A549 (cell line): ENCODE measurements around the gene ANKRD23.

ENCODE experiments used
- CHD2 ChIP-seq: fragments of 150-350 bp; IDR thresholded peaks from 2 replicates; pipeline ENCODE4 v1.6.1; 2014; ENCODE audit warnings: low read length; ENCODE audit not compliant: partially characterized antibody
- EP300 ChIP-seq, 2 experiments: fragments of >200 bp; sonication (Bioruptor Twin); formaldehyde crosslinking; IDR thresholded peaks; 2 replicates in 1 of 2; 3 replicates in 1 of 2; pipeline ENCODE4 v1.6.1; 2016 to 2017
- MYC ChIP-seq: IDR thresholded peaks from 2 replicates; pipeline ENCODE4 v1.6.1; 2012; ENCODE audit warnings: mild to moderate bottlenecking, inconsistent platforms, low read length, improper control_type of control experiment, borderline replicate concordance
- NPAS2 ChIP-seq: fragments of 250-450 bp; sonication (Bioruptor Pico); IDR thresholded peaks from 2 replicates; pipeline ENCODE4 v1.8.0; 2022; ENCODE audit warnings: mild to moderate bottlenecking, moderate library complexity, borderline replicate concordance
- NR3C1 ChIP-seq: fragments of >200 bp; sonication (Bioruptor Twin); formaldehyde crosslinking; IDR thresholded peaks from 3 replicates; pipeline ENCODE4 v1.6.1; 2017
- POLR2A ChIP-seq: IDR thresholded peaks from 2 replicates; pipeline ENCODE4 v1.6.1; 2012; ENCODE audit warnings: mild to moderate bottlenecking, low read length
- POLR2AphosphoS2 ChIP-seq: conservative IDR thresholded peaks from 2 replicates; pipeline ENCODE4 v1.6.1; 2012; ENCODE audit warnings: low read length, improper control_type of control experiment, inconsistent platforms
- SMC3 ChIP-seq: fragments of >200 bp; sonication (Bioruptor Twin); formaldehyde crosslinking; IDR thresholded peaks from 3 replicates; pipeline ENCODE4 v1.6.1; 2018; ENCODE audit warnings: inconsistent platforms
- TF ChIP-seq, protein P1 (sequence below): fragments of >200 bp; sonication (Bioruptor Twin); formaldehyde crosslinking; IDR thresholded peaks from 3 replicates; pipeline ENCODE4 v1.5.1; 2016
- TF ChIP-seq, protein P2 (sequence below): fragments of 200-600 bp; sonication (generic); IDR thresholded peaks from 2 replicates; pipeline ENCODE4 v1.6.1; 2016; ENCODE audit warnings: antibody characterized with exemption, mild to moderate bottlenecking, moderate library complexity
- TF ChIP-seq, protein P3 (sequence below): IDR thresholded peaks from 2 replicates; pipeline ENCODE4 v1.6.1; 2012

DNA sequence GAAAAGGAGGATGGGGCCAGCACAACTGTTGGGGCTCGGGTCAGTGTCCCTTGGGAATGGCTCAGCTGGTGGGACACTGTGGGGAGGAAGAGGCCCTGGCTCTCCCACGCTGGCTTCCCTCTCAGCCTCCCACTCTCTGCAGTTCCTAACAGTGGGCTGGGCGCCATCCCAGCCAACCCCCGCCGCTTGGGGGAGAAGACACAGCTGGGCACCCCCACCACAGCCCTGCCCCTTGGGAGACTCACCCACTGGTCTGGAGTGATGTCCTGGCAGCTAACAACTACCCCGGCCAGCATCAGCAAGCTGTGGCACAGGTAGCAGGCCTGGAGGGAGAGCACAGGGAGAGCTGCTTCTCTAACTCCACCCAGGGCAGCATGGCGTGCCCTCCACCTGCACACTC lies 34.4 kb upstream of the ANKRD23 start:
- TF ChIP-seq, protein P1, sequence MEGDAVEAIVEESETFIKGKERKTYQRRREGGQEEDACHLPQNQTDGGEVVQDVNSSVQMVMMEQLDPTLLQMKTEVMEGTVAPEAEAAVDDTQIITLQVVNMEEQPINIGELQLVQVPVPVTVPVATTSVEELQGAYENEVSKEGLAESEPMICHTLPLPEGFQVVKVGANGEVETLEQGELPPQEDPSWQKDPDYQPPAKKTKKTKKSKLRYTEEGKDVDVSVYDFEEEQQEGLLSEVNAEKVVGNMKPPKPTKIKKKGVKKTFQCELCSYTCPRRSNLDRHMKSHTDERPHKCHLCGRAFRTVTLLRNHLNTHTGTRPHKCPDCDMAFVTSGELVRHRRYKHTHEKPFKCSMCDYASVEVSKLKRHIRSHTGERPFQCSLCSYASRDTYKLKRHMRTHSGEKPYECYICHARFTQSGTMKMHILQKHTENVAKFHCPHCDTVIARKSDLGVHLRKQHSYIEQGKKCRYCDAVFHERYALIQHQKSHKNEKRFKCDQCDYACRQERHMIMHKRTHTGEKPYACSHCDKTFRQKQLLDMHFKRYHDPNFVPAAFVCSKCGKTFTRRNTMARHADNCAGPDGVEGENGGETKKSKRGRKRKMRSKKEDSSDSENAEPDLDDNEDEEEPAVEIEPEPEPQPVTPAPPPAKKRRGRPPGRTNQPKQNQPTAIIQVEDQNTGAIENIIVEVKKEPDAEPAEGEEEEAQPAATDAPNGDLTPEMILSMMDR: no peak
- TF ChIP-seq POLR2A: no peak
- no peak for TF ChIP-seq NR3C1
- no peak for TF ChIP-seq POLR2AphosphoS2
- TF ChIP-seq MYC: no peak
- TF ChIP-seq, protein P2, sequence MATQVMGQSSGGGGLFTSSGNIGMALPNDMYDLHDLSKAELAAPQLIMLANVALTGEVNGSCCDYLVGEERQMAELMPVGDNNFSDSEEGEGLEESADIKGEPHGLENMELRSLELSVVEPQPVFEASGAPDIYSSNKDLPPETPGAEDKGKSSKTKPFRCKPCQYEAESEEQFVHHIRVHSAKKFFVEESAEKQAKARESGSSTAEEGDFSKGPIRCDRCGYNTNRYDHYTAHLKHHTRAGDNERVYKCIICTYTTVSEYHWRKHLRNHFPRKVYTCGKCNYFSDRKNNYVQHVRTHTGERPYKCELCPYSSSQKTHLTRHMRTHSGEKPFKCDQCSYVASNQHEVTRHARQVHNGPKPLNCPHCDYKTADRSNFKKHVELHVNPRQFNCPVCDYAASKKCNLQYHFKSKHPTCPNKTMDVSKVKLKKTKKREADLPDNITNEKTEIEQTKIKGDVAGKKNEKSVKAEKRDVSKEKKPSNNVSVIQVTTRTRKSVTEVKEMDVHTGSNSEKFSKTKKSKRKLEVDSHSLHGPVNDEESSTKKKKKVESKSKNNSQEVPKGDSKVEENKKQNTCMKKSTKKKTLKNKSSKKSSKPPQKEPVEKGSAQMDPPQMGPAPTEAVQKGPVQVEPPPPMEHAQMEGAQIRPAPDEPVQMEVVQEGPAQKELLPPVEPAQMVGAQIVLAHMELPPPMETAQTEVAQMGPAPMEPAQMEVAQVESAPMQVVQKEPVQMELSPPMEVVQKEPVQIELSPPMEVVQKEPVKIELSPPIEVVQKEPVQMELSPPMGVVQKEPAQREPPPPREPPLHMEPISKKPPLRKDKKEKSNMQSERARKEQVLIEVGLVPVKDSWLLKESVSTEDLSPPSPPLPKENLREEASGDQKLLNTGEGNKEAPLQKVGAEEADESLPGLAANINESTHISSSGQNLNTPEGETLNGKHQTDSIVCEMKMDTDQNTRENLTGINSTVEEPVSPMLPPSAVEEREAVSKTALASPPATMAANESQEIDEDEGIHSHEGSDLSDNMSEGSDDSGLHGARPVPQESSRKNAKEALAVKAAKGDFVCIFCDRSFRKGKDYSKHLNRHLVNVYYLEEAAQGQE: no peak
- TF ChIP-seq, protein P3, sequence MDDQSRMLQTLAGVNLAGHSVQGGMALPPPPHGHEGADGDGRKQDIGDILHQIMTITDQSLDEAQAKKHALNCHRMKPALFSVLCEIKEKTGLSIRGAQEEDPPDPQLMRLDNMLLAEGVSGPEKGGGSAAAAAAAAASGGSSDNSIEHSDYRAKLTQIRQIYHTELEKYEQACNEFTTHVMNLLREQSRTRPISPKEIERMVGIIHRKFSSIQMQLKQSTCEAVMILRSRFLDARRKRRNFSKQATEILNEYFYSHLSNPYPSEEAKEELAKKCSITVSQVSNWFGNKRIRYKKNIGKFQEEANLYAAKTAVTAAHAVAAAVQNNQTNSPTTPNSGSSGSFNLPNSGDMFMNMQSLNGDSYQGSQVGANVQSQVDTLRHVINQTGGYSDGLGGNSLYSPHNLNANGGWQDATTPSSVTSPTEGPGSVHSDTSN: no peak
- no peak for TF ChIP-seq SMC3
- TF ChIP-seq CHD2: no peak
- TF ChIP-seq NPAS2 (CRISPR knock-in tag): no peak
- no peak for TF ChIP-seq EP300 (IDR thresholded peaks at IDR 0.05)
